Sigmoid colon (tissue), 4 donors: ENCODE results near the gene SLC37A4.

Experiments
- CTCF ChIP-seq, 4 experiments: fragments of 450-650 bp in 3 of 4; fragments of 200-600 bp in 1 of 4; IDR thresholded peaks; one replicate each; pipeline ENCODE4 v1.5.1; 2016 to 2019; ENCODE audit warnings: antibody characterized with exemption in 4 of 4, mild to moderate bottlenecking in 3 of 4, moderate library complexity in 2 of 4
- POLR2A ChIP-seq, 2 donors: fragments of 450-650 bp; IDR thresholded peaks; one replicate each; pipeline ENCODE4 v1.6.1; 2016; ENCODE audit warnings: antibody characterized with exemption in 2 of 2, mild to moderate bottlenecking in 2 of 2, moderate library complexity in 2 of 2
- POLR2AphosphoS5 ChIP-seq, 4 donors: sonication (generic); formaldehyde crosslinking; IDR thresholded peaks; one replicate each; pipeline ENCODE4 v1.6.1; 2017; ENCODE audit warnings: antibody characterized with exemption in 4 of 4

GRCh38 chr11:119019996-119020395, 10.7 kb downstream of the SLC37A4 start:
- TF ChIP-seq POLR2AphosphoS5 (IDR thresholded peaks at IDR 0.05) = no peak
- TF ChIP-seq CTCF (IDR thresholded peaks at IDR 0.05) = no peak
- TF ChIP-seq POLR2A (IDR thresholded peaks at IDR 0.05) = no peak
